ENCODE measurements around the gene SDC4.

The SDC4 gene

DNA sequence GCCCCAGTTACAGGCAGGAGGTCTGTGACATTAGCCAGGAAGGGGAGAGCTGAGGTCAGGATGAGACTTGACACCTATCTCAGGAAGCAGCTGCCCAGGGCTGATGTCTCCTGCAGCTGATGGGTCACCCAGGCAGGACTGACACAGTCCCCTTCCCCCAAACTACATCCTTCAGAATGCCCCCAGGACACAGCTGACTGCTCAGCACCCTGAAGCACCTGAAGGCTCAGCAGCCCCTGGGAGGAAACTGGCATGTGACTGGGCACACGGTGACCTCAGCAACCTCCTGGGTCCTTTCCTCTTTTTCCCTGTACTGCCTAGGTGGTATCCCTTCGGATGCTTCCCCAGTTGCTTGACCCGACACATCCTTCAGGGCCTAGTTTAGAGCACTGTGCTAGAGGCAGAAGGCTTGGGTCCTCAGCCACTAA is 1.9 kb downstream of the SDC4 start:
- no peak overlapping the region for H3K4me3 ChIP-seq (ENCODE audit: low read length)
- no peak for DNase-seq (ENCODE audit: low read depth, low spot score)

DNA sequence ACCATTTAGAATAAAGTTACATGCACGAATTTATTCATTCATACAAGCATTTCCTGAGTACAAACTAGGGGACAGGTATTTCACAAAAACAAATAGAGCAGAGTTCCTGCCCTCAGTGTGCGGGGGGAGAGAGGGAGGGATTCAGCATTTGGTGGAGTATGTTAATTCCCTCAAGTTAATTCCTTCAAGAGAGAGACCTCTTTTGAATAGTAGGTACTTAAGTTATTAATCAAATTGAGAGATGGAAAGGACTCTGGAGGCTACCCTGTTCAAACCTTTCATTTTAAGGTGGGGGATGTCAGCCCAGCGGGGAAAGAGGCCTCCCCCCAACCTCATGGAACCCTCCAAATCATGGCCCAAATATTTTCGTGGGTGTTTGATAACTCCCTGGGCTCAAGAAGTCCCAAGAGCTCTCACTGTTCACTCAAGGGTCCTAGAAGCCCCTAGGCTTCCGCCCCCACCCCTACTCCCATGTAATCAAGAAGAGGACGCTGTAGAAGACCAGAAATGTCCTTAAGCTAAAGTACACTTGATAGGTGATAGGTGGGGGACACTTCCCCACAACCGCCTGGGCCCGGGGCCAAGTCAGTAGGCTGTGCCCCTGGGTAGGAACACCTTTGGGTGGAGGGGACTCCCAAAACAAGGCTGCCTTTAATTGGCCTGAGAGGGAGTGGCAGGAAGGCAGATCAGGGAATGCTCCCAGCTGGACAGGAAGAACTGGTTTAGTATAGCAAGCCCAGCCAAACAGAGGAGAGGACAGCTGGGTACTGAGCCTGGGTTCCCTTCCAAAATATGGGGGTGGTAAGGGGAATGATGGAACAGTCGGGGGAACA is 2.9 kb downstream of the SDC4 start:
- DNase-seq (ENCODE audit: low read depth, low spot score), result no peak
- no peak overlapping the region for H3K4me3 ChIP-seq (ENCODE audit: low read length)

DNA sequence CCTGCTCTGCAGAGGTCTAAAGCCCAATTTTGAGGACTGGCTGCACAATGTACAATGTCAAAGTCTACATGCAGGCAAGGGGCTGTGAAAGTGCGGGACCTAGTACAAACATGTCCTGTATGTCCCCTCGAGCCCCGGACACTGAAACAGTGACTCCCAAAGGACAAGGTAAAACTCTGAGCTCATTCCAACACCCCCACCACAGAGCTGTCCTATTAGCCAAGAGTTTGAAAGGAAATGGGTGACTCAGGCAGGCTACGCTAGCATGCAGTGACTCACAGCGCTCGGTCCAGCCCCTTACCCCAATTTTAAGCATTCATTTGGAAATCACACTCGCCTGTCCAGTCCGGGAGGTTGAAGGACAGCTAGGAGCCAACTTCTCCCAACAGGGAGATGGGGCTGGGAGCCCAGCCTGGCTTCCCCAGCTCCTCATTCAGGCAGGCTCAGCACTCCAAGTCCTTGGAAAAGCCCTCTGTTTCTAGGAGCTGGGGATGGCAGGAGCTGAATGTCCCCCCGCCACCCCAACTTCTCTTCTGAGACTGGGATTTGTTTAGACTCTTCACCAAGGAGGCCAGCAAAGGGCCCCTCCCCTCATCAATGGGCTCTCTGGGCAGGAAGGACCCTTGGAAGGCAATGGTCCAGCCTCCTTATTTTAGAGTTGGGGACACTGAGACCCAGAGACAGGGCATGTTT is 3.9 kb downstream of the SDC4 start:
- no peak overlapping the region for H3K4me3 ChIP-seq (ENCODE audit: low read length)
- no peak for DNase-seq (ENCODE audit: low read depth, low spot score)

DNA sequence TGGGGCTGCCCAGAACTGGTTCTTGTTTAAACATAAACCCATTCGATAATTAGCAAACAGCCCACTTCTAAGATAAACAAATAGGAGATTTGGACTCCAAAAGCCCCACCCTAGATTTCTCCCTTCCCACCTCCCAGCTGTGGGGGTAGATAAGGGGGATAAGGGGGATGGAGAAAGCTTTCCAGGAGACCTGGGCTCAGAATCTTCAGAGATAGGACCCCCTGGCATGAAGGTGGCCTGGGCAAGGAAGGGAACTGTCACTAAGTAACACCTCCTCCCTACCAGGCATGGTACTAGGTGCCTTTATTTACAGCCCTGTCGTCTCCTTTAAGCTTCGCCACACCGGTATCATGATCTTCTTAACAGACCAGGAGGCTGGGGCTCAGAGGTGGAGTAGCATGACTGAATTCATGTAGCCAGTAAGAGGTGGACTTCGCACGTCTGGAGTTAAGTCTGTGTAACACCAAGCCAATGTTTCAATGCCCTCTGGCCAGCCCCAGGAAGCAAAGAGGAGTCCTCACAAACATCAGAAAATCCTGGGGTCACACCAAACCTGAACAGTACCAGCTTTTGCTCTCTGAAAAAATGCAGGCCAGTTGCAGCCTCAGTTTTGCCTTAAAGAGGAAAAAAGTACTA is 4.6 kb downstream of the SDC4 start:
- no peak overlapping the region for H3K4me3 ChIP-seq (ENCODE audit: low read length)
- no peak for DNase-seq (ENCODE audit: low read depth, low spot score)

DNA sequence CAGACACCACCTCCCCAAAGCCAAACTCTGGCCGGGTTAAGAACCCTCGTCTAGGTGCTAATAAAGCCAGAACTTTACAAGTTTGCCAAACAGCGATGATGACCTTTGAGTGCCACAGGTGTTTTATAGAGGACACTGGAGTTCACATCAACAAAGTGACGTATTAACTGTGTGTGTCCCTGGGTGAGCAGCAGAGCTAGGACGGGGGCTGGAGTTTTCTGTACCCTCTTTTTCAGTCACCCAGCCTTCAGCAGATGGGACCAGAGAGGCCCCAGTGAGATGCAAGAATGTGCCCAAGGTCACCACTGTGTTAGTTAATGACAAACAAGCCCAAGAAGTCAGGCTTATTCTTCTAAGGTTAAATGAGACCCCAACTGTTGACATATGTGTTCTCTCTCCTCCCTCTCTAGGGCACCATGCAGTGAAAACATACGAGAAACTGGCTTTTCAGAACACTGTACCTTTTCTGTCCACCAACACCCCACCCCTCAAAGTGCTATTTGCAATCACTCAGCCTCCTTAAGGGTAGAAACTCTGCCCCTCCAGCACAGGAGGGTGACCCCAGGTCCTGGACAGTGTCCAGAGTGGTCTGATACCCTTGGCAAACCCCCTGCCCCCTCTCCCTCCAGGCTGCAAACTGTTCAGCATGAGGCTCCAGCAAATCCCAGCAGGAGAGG is 5.2 kb downstream of the SDC4 start:
- no peak for DNase-seq (ENCODE audit: low read depth, low spot score)
- H3K4me3 ChIP-seq (ENCODE audit: low read length), result no peak overlapping the region

DNA sequence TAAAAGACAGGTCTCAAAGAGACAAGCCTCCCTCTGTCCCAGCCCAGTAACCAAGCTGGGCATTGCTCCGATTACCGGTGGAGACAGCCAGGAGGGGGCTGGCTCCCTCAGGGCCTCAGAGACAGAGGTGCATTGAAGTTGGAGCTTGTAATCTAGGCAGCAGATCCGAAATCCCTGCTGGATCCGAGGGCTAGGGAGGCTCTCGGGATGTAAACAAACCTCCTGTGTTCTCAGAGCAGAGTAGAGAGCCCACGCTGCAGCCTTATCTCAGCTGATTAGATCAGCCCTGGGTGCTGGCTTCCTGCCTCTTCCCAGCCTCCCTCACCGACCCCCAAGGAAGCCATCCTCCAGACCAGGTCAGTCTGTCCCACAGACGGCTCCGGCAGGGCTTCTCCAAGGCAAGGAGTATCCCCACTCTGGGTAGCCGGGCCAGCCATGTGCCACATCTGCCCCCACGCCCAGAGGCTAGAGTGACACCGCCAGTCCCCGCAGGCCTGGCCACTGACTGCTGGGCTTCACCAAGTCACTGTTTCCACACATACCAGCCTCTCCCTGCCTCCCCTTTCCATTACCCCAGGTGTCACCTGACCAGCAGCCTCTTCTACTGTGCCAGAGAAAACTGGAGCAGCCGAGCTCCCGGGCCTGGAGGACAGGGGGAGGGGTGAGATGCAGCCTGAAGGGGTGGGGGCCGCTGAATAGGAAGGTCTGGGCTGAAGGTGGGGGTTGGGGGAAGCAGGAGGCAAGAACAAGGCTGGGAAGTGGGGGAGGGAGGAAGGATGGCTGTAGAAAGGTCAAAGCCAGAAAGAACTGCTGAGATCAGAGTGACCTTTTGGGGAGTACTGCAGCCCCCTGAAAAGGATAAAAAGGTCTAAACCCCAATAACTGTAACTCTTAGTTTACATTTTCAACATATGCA is 6.0 kb downstream of the SDC4 start:
- H3K4me3 ChIP-seq (ENCODE audit: low read length), result no peak overlapping the region
- DNase-seq (ENCODE audit: low read depth, low spot score), result no peak

DNA sequence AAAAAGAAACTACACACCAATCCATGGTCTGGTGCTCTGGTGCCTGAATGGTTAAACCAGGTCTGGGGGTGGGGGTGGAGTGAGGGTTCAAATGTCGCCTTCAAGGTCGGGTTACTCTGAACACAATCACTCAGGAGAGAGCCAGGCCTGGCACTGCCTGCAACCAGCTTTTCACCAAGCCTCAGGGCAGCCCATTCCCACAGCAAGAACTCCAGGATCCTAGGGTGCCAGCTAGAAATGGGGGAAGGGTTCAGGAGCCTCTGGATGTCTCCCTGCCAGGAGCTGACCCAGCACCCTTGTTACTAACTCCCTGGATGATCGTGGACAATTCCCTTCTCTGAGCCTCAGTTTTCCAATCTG is 6.7 kb downstream of the SDC4 start:
- H3K4me3 ChIP-seq (ENCODE audit: low read length), result no peak overlapping the region
- no peak for DNase-seq (ENCODE audit: low read depth, low spot score)

DNA sequence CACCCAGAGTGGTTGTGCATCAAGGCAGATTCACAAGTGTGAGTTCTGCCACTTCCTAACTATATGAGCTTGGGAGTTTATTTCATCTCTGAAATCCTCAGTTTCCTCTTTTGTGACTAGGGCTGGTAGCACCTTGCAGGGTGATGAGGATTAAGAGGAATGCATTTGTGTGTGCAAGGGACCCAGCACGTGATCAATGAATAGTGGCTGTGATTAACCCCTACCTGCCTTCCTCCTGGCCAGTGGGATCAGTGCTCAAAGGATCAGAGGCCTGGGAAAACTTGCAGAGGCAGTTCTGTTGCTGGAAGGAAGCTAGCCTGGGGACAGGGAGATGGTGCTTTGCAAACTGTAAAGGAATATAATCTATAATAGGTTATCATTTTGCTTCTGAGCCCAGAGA is 7.3 kb downstream of the SDC4 start:
- H3K4me3 ChIP-seq (ENCODE audit: low read length), result no peak overlapping the region
- DNase-seq (ENCODE audit: low read depth, low spot score), result no peak

DNA sequence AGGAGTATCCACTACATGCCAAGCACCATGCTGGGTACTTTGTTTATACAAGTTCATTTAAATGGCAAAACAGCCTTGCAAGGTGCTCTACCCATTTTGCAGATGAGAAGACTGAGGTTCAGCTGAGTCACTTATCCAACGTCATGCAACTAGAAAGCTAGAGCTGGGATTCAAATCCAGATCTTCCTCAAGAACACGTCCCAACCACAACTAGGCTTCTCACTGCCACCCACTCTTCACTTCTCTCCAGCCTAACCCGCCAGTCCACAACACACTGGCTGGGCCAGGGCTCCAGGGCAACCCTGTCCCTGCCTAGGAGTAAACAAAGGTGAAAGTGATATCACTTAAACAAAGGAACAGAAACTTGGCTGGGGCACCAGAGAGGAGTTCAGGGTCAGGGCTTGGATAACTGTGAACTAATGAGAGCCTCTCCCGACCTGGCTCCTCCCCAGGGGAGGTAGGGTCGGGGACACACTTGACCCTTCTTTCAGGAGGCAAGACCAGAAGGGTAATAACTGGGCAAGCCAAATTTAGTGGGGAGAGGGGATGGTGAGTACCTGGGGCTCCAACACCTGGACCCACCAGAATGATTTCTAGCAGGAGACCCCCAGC is 7.9 kb downstream of the SDC4 start:
- no peak for DNase-seq (ENCODE audit: low read depth, low spot score)

DNA sequence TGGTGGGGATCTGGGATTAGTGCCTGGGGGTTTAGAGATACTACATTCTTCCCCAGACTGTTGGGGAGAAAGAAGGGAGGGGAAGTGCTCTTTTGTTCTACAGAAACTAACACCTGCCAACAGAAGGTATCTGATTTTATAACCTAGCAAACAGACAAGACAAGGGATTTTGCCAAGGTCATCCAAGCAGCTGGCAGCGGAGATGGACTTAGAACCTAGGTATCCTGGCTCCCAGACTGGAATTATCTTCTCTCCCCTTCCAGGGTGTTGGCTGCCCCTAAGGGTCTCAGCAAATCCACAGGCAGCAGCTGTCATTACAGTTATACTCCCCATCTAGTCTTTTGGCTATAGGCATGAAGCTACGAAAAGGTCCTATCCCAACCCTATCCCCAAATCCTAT is 8.4 kb downstream of the SDC4 start:
- H3K4me3 ChIP-seq (ENCODE audit: low read length), result no peak overlapping the region
- no peak for DNase-seq (ENCODE audit: low read depth, low spot score)

More for the DNA sequence above, 7.9 kb downstream of the SDC4 start:
- no peak overlapping the region for H3K4me3 ChIP-seq (ENCODE audit: low read length)

DNA sequence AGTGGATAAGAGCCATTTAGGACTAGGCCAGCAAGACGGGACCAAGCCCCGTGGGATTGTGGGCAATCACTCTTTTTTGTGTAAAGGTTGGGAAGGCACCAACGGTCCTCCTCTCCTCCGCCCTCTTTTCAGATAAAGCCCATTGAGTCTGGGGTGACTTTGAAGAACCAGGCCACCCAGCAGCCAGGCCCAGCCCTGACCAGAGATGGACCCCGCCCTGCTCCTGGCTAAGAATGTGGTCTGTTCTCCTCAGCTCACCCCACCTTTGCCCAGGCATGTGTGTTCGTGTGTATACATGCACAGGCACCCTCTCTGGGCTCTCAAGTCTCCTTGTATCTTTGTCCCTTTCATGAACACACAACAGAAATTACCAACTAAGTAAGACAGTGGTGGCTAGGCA is 9.1 kb downstream of the SDC4 start:
- no peak overlapping the region for H3K4me3 ChIP-seq (ENCODE audit: low read length)
- DNase-seq (ENCODE audit: low read depth, low spot score), result no peak

DNA sequence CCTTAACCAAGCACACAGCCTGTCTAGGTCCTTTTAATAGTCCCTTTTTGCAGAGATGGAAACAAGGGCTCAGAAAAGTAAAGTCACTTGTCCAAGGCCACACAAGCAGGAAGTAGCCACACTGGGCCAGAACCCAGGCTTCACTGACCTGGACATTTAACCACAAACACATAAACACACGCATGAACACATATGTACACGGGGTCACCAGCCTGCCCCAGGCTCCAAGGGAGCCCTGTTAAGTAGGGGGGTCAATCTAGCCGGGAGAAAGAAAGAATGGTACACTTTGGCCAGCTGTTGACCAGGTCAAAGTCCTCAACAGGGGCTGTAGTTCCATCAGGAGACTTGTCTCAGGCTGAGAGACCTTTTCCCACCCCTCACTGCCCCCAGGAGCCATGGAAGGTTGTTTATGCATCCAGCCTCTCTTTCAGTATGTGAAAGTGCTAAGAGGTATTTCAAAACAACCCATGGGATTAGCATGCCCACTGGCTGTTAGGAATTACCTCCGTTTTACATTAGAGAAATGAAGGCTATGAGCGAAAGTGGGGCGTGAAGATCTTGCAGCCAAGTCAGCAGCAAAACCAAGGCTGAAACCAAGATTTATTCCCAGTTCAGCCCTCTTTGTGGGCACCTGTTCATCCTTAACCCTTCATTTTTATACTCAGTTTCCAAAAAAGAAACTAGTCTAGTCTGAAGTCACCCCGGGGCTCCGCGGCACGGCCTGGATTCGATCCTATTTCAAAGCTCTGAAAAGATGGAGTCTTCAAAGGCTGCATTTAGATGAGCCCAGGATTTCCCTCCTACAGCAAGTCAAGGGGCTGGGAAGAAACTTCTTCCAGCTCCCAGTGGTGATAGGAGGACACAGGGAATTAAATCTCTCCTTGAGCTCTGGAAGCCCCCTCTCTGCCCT is 9.8 kb downstream of the SDC4 start:
- no peak overlapping the region for H3K4me3 ChIP-seq (ENCODE audit: low read length)
- no peak for DNase-seq (ENCODE audit: low read depth, low spot score)

DNA sequence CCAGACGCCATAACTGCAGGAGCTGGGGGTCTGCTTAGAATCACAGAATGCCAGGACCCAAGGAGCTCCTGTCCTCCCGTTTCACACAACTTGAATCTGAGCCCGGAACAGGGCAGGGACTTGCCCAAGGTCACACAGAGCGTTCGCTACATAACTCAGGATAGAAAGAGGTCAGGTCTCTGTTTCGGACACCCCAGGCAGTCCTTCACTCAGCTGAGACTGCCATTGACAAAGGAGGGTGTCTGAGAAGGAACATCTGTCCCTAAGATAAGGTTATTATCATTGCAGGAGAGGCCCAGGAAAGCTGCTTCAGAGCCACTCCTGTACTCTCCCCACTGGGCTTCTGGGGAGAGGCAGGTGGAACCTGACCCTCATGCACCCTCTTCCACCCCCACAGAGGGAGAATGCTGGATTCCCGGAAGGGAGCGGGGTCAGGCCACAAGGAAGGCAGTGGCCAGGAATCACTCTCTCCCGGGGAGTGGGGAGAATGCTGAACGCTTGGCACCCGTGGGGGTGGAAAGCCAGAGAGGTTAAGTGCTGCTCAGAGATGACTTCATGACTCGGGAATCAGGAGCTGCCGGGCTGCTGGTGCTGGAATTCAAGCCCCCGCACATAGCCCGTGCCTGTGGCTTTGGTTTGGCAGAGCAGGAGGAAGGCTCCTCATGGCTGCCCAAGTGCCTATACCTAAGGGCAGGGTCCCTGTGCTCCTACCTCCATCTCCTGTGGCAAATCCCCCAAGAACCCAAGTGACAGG is 10.7 kb downstream of the SDC4 start:
- no peak overlapping the region for H3K4me3 ChIP-seq (ENCODE audit: low read length)
- no peak for DNase-seq (ENCODE audit: low read depth, low spot score)

DNA sequence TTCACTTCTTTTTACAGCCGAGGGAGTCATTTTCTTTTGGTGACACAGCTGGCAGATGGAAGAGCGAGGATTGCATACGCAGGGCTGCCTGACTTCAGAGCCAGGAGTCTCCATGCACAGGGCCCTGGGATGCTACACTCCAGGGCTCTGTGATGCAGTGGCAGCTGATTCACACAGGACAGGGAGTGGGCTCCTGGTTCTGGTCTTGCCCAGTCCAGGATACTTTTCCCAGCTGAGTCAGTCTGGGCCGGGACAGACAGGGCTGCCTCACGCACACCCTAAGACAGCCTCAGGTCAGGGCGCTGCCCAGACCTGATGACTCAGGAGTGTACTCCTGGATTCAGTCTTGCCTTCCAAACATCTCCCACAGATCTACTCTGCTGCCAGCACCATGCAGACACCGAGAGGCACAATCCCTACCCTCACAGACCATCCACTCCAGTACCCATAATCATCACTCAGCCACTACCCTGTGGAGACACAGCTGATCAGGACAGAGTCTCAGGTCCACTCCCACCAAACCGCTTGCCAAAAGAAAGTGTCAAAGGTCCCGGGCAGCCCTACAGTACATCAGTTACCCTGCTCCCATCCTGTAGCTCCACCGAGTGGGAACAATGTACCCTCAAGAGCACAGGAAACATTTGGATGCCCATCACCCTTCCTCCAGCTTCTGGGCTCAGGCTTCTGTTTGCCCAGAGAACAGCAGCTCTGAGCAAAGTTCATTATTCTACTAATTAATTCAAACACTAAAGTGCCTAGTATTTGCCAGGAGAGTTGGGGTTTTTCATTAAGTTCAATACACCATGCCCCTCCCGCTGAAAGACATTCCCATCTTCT is 11.5 kb downstream of the SDC4 start:
- DNase-seq (ENCODE audit: low read depth, low spot score), result no peak

DNA sequence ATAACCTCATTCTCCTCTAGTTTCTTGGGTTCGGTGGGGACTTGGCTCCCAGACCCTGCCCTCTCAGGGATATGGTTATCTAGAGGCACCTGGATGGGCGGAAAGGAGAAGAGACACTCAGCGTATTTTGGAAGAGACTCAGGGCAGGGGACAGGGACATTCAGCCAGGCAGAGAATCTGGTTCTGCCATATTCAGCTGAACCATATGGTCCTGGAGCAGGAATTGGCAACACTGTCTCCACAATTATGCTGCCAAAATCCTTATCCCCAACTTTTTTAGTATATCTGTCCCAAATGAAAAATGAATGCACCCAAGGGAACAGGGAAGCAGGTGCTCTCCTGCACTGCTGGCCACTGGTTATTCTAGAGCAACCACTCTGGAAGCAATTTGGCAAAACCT is 17.7 kb downstream of the SDC4 start:
- DNase-seq (ENCODE audit: low read depth, low spot score), result no peak
- no peak overlapping the region for H3K4me3 ChIP-seq (ENCODE audit: low read length)

More for the DNA sequence above, 11.5 kb downstream of the SDC4 start:
- no peak overlapping the region for H3K4me3 ChIP-seq (ENCODE audit: low read length)

All from Jurkat, Clone E6-1 (cell line).